ENCODE data around the gene TTC7B. TPM values are rescaled to one million over a fixed set of nuclear protein-coding genes. Genes with fewer than 3 reads are reported as not detected.

The TTC7B gene
- total and polyA plus RNA-seq, 7 donors, result 5.5 to 70.9 (median 46.8) TPM

DNA sequence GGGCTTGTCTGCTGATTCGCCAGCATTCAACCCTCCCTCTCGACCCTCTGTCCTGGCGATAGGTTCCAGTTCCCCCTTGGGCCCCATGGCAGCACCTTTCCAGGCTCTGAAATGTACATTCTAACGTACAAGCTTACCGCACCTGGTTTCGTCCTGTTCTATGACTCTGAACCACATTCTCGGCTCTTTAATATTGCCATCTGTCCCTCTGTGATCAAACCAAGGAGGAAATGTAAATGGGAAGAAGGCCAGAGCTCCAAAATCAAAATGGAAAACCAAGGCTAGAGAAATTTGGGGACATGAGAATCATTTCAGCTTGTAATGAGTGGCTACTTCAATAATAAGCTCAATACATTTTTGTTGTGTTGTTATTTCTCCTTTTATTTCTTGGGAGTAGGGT, 117.2 kb downstream of the TTC7B start:
- Histone ChIP-seq H3K4me3 (no peak overlapping the region), H3K9me3 (no peaks in the 10 kb centered on the region), H3K27me3 (no peaks in the 10 kb centered on the region), H3K36me3 (no peaks in the 10 kb centered on the region), H3K4me1 (peaks cover 0 to 39% (median 34%) of the 10 kb centered on the region in 4 donors), H3K27ac (peak overlapping the region; percentile 76 to 86 (median 82))
- WGBS, 2 donors, result 78 to 90% methylated on average over 7 of the region's 7 CpGs
- no peak for DNase-seq
- TF ChIP-seq POLR2A (IDR thresholded peaks at IDR 0.05), result no peak
- no peak for TF ChIP-seq POLR2AphosphoS5 (IDR thresholded peaks at IDR 0.05)
- TF ChIP-seq, protein P1, sequence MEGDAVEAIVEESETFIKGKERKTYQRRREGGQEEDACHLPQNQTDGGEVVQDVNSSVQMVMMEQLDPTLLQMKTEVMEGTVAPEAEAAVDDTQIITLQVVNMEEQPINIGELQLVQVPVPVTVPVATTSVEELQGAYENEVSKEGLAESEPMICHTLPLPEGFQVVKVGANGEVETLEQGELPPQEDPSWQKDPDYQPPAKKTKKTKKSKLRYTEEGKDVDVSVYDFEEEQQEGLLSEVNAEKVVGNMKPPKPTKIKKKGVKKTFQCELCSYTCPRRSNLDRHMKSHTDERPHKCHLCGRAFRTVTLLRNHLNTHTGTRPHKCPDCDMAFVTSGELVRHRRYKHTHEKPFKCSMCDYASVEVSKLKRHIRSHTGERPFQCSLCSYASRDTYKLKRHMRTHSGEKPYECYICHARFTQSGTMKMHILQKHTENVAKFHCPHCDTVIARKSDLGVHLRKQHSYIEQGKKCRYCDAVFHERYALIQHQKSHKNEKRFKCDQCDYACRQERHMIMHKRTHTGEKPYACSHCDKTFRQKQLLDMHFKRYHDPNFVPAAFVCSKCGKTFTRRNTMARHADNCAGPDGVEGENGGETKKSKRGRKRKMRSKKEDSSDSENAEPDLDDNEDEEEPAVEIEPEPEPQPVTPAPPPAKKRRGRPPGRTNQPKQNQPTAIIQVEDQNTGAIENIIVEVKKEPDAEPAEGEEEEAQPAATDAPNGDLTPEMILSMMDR (IDR thresholded peaks at IDR 0.05), result no peak
- TF ChIP-seq EP300 (IDR thresholded peaks at IDR 0.05), result no peak
- intact Hi-C loops (cut with DNase I), result loop anchor here (2.0 to 5.0 kb wide), 2 partner anchors 60 to 317 kb away; no protein-coding TSS in a partner anchor

DNA sequence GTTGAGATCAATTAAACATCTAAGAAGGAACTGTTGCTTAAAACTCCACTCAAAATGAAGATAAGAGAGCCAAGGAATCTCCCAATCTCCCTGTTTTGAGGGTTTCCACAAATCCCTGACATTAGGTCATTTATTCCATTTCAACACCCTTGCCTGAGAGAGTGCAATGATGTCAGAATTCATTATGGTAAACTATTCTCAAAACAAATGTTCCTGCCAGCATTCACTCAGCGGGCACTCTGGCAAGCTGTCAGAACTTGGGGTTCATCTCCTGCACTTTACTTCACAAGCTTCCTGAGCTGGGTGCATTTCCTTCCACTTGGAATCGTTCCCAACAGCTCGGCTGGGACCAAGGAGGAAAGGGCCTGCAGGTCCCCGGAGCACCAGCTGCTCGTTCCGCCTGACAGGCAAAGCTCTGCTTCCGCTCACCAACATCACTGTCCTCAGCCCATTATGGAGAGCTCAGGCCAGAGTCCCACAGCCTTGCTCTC, 117.8 kb downstream of the TTC7B start:
- TF ChIP-seq POLR2AphosphoS5 (IDR thresholded peaks at IDR 0.05) (peak in 3 of 4 donors; percentile 9 to 40 (median 38)), EP300 (IDR thresholded peaks at IDR 0.05) (no peak)
- Histone ChIP-seq H3K36me3 (no peaks in the 10 kb centered on the region), H3K4me1 (peaks cover 0 to 39% (median 34%) of the 10 kb centered on the region in 4 donors), H3K4me3 (no peak overlapping the region), H3K27ac (peak overlapping the region; percentile 76 to 86 (median 82)), H3K9me3 (no peaks in the 10 kb centered on the region), H3K27me3 (no peaks in the 10 kb centered on the region)
- peak; percentile 92 for DNase-seq
- intact Hi-C loops (cut with DNase I), result loop anchor here (2.0 to 5.0 kb wide), 2 partner anchors 60 to 316 kb away; no protein-coding TSS in a partner anchor
- 61 to 66% methylated on average over 7 of the region's 7 CpGs for WGBS, 2 donors

DNA sequence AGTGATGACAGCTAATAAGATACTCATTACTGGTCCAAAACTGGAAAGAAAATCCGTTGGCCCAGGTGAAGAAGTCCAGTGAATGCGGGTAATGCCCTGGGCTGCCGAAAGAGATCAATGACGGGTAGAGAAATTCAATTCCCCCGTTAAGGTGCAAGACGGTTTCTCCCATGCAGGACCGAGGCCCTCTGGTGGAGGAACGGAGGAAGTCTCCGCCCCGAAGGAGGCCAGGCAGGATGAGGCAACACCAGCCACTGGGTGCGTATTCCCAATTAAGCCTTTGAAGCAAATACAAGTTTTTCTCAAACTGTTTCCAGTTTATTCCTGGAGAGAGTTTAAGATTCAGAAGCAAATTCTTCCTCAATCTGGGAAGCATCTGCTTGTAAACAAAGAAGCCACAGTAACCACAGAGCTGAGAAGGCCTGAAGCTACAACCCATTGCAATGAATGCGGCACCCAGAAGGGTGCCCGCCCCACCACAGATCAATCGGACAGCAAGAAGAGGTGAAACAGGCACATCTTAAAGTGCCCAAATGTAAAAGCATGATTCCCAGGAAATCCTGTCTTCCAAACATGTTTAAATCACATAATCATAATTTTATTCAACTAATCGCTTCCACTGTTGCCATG, 118.5 kb downstream of the TTC7B start:
- TF ChIP-seq, protein P1 (IDR thresholded peaks at IDR 0.05), result peak; percentile 86 to 97 (median 96)
- TF ChIP-seq POLR2AphosphoS5 (IDR thresholded peaks at IDR 0.05) (peak in 3 of 4 donors; percentile 16 to 60 (median 54)), POLR2A (IDR thresholded peaks at IDR 0.05) (no peak), EP300 (IDR thresholded peaks at IDR 0.05) (no peak)
- peaks cover 0 to 39% (median 34%) of the 10 kb centered on the region in 4 donors for H3K4me1 ChIP-seq
- no peak overlapping the region for H3K4me3 ChIP-seq
- H3K9me3 ChIP-seq, result no peaks in the 10 kb centered on the region
- no peaks in the 10 kb centered on the region for H3K36me3 ChIP-seq
- peak; percentile 95 for DNase-seq
- no peaks in the 10 kb centered on the region for H3K27me3 ChIP-seq
- intact Hi-C loops (cut with DNase I), result loop anchor here (1.0 to 5.0 kb wide), 7 partner anchors 53 to 315 kb away; no protein-coding TSS in a partner anchor
- H3K27ac ChIP-seq, result peak overlapping the region; percentile 76 to 86 (median 82)
- WGBS, 2 donors, result 24 to 28% methylated on average over 15 of the region's 15 CpGs

DNA sequence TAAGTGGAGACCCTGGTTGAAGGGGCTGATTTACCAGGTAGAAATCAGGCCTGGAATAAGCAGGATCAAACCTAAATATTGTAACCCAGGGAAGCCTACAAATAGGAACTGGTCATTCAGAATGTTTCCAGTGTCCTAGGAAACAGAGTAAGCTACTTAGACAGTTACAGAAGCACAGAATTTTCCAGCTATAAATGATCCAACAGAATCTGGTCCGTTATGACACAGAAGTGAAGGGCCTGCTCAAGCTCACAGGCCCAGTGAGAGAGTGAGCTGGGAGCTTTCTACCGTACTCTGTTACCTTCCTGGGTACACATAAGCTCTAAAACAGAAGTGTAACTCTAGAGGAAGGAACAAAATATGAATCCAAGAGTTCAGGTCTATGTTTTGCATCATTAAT, 119.1 kb downstream of the TTC7B start:
- intact Hi-C loops (cut with DNase I), result loop anchor here (1.0 to 5.0 kb wide), 6 partner anchors 52 to 315 kb away; no protein-coding TSS in a partner anchor
- TF ChIP-seq POLR2AphosphoS5 (IDR thresholded peaks at IDR 0.05), result peak; percentile 45 to 60 (median 52)
- peak in 2 of 4 donors; percentile 48 to 67 for TF ChIP-seq EP300 (IDR thresholded peaks at IDR 0.05)
- TF ChIP-seq, protein P1 (IDR thresholded peaks at IDR 0.05), result no peak

DNA sequence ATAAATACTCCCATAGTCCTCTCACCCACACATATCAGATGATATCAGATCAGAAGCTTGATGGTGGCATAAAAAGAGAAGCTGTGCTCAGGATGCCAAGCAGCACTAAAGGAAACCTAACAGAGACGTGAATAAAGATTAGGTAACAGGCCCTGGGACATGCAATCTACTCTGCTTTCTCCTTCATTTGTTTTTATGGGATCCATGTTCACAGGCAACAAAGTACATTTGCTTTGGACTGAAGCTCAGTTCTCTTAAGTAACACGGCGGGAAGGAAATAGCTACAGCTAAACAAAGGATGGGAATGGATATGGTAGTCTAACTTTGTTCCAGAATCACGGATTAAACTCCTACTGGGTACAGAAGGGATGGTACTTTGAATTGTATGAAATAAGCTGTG, 119.5 kb downstream of the TTC7B start:
- peaks cover 0 to 39% (median 34%) of the 10 kb centered on the region in 4 donors for H3K4me1 ChIP-seq
- no peaks in the 10 kb centered on the region for H3K27me3 ChIP-seq
- peak overlapping the region; percentile 76 to 86 (median 82) for H3K27ac ChIP-seq
- no peak for TF ChIP-seq POLR2A (IDR thresholded peaks at IDR 0.05)
- no peaks in the 10 kb centered on the region for H3K9me3 ChIP-seq
- WGBS, 2 donors, result 63 to 80% methylated on average over 4 of the region's 4 CpGs
- H3K4me3 ChIP-seq, result no peak overlapping the region
- DNase-seq, result no peak
- H3K36me3 ChIP-seq, result no peaks in the 10 kb centered on the region
- intact Hi-C loops (cut with DNase I), result loop anchor here (1.0 to 5.0 kb wide), 6 partner anchors 52 to 314 kb away; no protein-coding TSS in a partner anchor

More for the DNA sequence above, 119.1 kb downstream of the TTC7B start:
- Histone ChIP-seq H3K36me3 (no peaks in the 10 kb centered on the region), H3K27ac (peak overlapping the region; percentile 76 to 86 (median 82)), H3K9me3 (no peaks in the 10 kb centered on the region), H3K27me3 (no peaks in the 10 kb centered on the region), H3K4me1 (peaks cover 0 to 39% (median 34%) of the 10 kb centered on the region in 4 donors), H3K4me3 (no peak overlapping the region)
- DNase-seq, result no peak
- WGBS, 2 donors, result 67 to 70% methylated on average over 2 of the region's 2 CpGs
